Chondrocyte (in vitro differentiated cells): ENCODE data around the gene NEU3. TPM values are rescaled to one million over a fixed set of nuclear protein-coding genes. Genes with fewer than 3 reads are reported as not detected.
"Not testable (repeated sequence)": the region's sequence is repeated elsewhere in the genome, so short reads cannot be mapped to it uniquely, and the experiment has no call there.

ENCODE experiments used
- DNase-seq: peaks from one replicate; pipeline ENCODE4 v3.0.0; 2021; ENCODE audit warnings: mixed read lengths, low spot score
- H3K27ac Mint-ChIP-seq: one replicate; pipeline ENCODE4 v1.8.0; 2021; ENCODE audit warnings: mild to moderate bottlenecking, moderate library complexity, mixed read lengths; ENCODE audit not compliant: unreplicated experiment
- H3K27me3 Mint-ChIP-seq: 2 replicates; pipeline ENCODE4 v1.8.0; 2021; ENCODE audit warnings: low read depth, mixed read lengths
- H3K36me3 Mint-ChIP-seq: 2 replicates; pipeline ENCODE4 v1.8.0; 2021; ENCODE audit warnings: low read depth, mixed read lengths
- H3K4me1 Mint-ChIP-seq: 2 replicates; pipeline ENCODE4 v1.8.0; 2021; ENCODE audit warnings: low read depth, mild to moderate bottlenecking, mixed read lengths
- H3K4me3 Mint-ChIP-seq: one replicate; pipeline ENCODE4 v1.8.0; 2021; ENCODE audit warnings: mild to moderate bottlenecking, moderate library complexity, mixed read lengths; ENCODE audit not compliant: unreplicated experiment
- H3K9me3 Mint-ChIP-seq: 2 replicates; pipeline ENCODE4 v1.8.0; 2021; ENCODE audit warnings: low read depth, mixed read lengths
- total RNA-seq: library from RNA; stranded (reverse); gene quantifications from 3 replicates; pipeline ENCODE4 v1.2.1, GENCODE V29; 2021
- TF ChIP-seq, protein P1 (sequence below): fragments of 200-600 bp; sonication (generic); IDR thresholded peaks from 2 replicates; pipeline ENCODE4 v1.5.0; 2021; ENCODE audit warnings: antibody characterized with exemption, mild to moderate bottlenecking, moderate library complexity

NEU3 gene
- total RNA-seq, 1 donor from 2014 or later, result 9.4 TPM

DNA sequence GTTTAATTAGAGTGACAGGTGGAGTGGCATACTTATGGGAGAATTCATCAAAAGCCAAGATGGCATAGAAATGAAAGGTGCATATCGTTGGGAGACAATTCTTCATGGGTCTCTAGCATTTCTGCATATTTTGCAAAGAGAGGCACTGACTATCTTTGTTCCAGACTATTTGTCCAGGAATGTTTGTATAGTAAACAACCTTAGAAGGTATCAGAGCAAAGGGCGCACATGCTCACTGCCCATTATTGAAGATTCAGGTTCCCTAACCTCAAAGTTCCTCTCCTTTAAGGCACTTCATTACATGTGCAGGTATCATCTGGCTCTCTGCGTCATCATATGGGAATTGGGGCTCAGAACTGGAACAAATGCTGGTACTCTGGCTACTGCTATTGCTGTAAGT lies 4.7 kb upstream of the NEU3 start:
- no peak overlapping the region for H3K4me3 Mint-ChIP-seq

DNA sequence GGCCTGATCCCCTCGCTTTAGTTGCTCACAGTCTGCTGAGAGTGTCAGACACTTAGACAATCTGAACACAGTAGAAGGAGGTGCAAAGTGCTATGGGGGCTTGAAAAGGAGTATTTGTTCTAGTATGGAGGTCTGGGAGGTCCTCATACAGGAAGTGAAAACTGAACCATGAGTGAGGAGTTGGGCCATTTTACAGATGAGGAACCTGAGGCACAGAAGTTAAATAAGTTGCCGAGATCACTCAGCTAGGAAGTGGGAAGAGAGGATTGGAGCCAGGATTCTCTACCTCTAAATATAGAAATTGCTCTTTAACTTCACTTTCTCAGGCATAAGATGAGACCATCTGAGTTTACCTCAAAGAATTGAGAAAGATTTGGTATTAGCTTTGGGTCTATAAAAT lies 4.0 kb upstream of the NEU3 start:
- no peak for DNase-seq
- H3K4me3 Mint-ChIP-seq, result no peak overlapping the region
- peaks cover 11% of the 10 kb centered on the region for H3K4me1 Mint-ChIP-seq
- no peaks in the 10 kb centered on the region for H3K27me3 Mint-ChIP-seq
- peaks cover 3% of the 10 kb centered on the region for H3K36me3 Mint-ChIP-seq
- TF ChIP-seq, protein P1, sequence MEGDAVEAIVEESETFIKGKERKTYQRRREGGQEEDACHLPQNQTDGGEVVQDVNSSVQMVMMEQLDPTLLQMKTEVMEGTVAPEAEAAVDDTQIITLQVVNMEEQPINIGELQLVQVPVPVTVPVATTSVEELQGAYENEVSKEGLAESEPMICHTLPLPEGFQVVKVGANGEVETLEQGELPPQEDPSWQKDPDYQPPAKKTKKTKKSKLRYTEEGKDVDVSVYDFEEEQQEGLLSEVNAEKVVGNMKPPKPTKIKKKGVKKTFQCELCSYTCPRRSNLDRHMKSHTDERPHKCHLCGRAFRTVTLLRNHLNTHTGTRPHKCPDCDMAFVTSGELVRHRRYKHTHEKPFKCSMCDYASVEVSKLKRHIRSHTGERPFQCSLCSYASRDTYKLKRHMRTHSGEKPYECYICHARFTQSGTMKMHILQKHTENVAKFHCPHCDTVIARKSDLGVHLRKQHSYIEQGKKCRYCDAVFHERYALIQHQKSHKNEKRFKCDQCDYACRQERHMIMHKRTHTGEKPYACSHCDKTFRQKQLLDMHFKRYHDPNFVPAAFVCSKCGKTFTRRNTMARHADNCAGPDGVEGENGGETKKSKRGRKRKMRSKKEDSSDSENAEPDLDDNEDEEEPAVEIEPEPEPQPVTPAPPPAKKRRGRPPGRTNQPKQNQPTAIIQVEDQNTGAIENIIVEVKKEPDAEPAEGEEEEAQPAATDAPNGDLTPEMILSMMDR, result no peak
- no peaks in the 10 kb centered on the region for H3K9me3 Mint-ChIP-seq
- H3K27ac Mint-ChIP-seq, result no peak overlapping the region

More for the DNA sequence above, 4.7 kb upstream of the NEU3 start:
- Mint-ChIP-seq H3K36me3 (peaks cover 3% of the 10 kb centered on the region), H3K9me3 (no peaks in the 10 kb centered on the region), H3K27me3 (no peaks in the 10 kb centered on the region), H3K4me1 (peaks cover 4% of the 10 kb centered on the region), H3K27ac (no peak overlapping the region)
- TF ChIP-seq, protein P1, result no peak
- no peak for DNase-seq

DNA sequence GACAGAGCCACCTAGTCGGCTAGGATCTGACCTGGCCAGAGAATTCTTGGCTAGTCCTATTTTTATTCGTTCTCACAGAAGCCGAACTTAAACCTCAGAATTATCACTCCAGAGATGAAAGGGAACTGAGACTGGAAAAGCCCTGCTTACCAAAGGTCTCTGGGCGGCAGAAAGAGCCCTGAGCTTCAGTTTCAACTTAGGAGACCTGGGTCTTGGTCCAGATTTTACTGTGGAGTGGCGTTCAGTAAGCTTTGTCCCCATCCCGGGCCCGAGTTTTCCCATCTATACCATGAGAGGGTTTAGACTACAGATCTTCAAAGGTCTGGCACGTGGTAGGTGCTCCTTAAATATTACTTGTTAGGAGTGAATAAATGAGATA lies 516 bp downstream of the NEU3 start:
- H3K27me3 Mint-ChIP-seq, result no peaks in the 10 kb centered on the region
- no peak for DNase-seq
- no peaks in the 10 kb centered on the region for H3K36me3 Mint-ChIP-seq
- H3K4me1 Mint-ChIP-seq, result peaks cover 25% of the 10 kb centered on the region
- TF ChIP-seq, protein P1, result no peak
- H3K9me3 Mint-ChIP-seq, result no peaks in the 10 kb centered on the region
- H3K27ac Mint-ChIP-seq, result peak overlapping the region; percentile 90
- peak overlapping the region; percentile 97 for H3K4me3 Mint-ChIP-seq

DNA sequence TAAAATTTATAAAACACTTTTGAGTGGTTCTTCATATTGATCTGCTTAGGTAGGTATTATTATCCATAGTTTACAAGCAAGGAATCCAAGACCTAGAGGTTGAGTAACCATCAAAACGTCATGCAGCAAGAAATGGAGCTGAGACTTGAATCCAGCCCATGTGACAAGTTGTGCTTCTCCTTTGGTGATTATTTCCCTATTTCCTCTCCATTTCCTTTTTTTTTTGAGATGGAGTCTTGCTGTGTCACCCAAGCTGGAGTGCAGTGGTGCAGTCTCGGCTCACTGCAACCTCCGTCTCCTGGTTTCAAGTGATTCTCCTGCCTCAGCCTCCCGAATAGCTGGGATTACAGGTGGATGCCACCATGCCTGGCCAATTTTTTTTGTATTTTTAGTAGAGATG lies 1.4 kb downstream of the NEU3 start:
- H3K27me3 Mint-ChIP-seq, DNase-seq, H3K36me3 Mint-ChIP-seq, H3K9me3 Mint-ChIP-seq, H3K27ac Mint-ChIP-seq, H3K4me3 Mint-ChIP-seq: not testable (repeated sequence)
- H3K4me1 Mint-ChIP-seq, result peaks cover 25% of the 10 kb centered on the region

DNA sequence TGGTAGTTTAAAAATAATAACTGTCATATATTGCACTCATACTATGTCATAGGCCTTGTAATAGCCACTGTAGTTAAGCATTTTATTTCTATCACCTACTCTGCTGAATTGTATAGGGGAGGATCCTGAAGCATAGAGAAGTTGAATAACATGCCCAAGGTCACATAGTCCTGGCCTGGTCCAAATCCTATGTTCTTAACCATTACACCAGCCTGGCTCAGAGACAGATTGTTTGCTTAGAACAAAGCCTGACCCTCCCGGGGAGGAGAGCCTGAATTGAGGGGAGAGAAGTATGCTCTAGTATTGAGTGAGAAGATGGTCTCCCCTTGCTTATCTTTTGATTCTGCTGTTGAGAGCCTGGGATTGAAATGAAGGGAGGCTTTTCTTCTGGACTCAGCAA lies 2.2 kb downstream of the NEU3 start:
- H3K4me1 Mint-ChIP-seq, result peaks cover 25% of the 10 kb centered on the region
- TF ChIP-seq, protein P1, result no peak
- H3K36me3 Mint-ChIP-seq, result peaks cover 2% of the 10 kb centered on the region
- no peaks in the 10 kb centered on the region for H3K9me3 Mint-ChIP-seq
- no peak overlapping the region for H3K27ac Mint-ChIP-seq
- no peak for DNase-seq
- H3K4me3 Mint-ChIP-seq, result no peak overlapping the region
- no peaks in the 10 kb centered on the region for H3K27me3 Mint-ChIP-seq

DNA sequence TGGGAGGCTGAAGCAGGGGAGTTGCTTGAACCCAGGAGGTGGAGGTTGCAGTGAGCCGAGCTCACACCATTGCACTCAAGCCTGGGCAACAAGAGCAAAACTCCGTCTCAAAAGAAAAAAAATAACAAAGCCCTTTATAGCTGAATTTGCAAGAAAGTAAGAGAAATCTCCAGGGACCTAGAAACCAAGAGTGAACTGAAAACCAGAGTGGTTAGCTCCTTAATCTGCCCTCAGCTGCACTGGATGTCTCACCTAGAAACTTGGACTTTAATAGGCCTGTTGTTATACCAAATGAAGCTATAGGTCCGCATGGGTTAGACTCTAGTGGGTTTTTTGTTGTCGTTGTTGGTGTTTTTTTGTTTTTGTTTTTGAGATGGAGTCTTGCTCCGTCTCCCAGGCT lies 4.1 kb downstream of the NEU3 start:
- Mint-ChIP-seq H3K4me1 (peaks cover 25% of the 10 kb centered on the region), H3K27me3 (no peaks in the 10 kb centered on the region), H3K36me3 (peaks cover 6% of the 10 kb centered on the region), H3K27ac (no peak overlapping the region), H3K9me3 (no peaks in the 10 kb centered on the region), H3K4me3 (no peak overlapping the region)
- TF ChIP-seq, protein P1, result no peak
- no peak for DNase-seq
